D341Med (cell line): ENCODE data around the gene ALX3.
"Not testable (repeated sequence)": the region's sequence is repeated elsewhere in the genome, so short reads cannot be mapped to it uniquely, and the experiment has no call there.

ENCODE experiments used
- DNase-seq: peaks from one replicate; pipeline ENCODE4 v3.0.0; 2012; ENCODE audit warnings: low spot score

ALX3 gene

GRCh38 chr1:110047463-110047862 is 23.0 kb downstream of the ALX3 start:
- DNase-seq: no peak

GRCh38 chr1:110043016-110043415 is 27.5 kb downstream of the ALX3 start:
- no peak for DNase-seq

GRCh38 chr1:110040548-110040947 is 29.9 kb downstream of the ALX3 start:
- no peak for DNase-seq

GRCh38 chr1:110039641-110040040 is 30.8 kb downstream of the ALX3 start:
- no peak for DNase-seq

- no peak for DNase-seq
These were observed 32.2 kb downstream of the ALX3 start for GRCh38 chr1:110038271-110038670.

GRCh38 chr1:110035236-110035752 is 35.2 kb downstream of the ALX3 start:
- no peak for DNase-seq

GRCh38 chr1:110034451-110035235 is 35.8 kb downstream of the ALX3 start, which contains the start of gene STRIP1:
TSS of gene STRIP1 (plus strand) at chr1:110034624. CDS start at chr1:110034638, 14 bp downstream.
- DNase-seq: peak; percentile 91

- no peak for DNase-seq
These were observed 36.4 kb downstream of the ALX3 start for GRCh38 chr1:110034040-110034450.

GRCh38 chr1:110033421-110033820 is 37.1 kb downstream of the ALX3 start:
- DNase-seq: no peak

- DNase-seq: no peak
These were observed 38.1 kb downstream of the ALX3 start for GRCh38 chr1:110032327-110032726.

GRCh38 chr1:110030687-110031086 is 39.8 kb downstream of the ALX3 start:
- DNase-seq: not testable (repeated sequence)

- no peak for DNase-seq
These were observed 45.9 kb downstream of the ALX3 start for GRCh38 chr1:110024613-110025012.

- DNase-seq: no peak
These were observed 49.2 kb downstream of the ALX3 start for GRCh38 chr1:110021285-110021684.

GRCh38 chr1:110019770-110020169 is 50.7 kb downstream of the ALX3 start:
- no peak for DNase-seq

GRCh38 chr1:110018396-110018795 is 52.1 kb downstream of the ALX3 start:
- no peak for DNase-seq

GRCh38 chr1:110017792-110018191 is 52.7 kb downstream of the ALX3 start:
- DNase-seq: no peak

GRCh38 chr1:110012100-110012780 is 58.2 kb downstream of the ALX3 start:
- DNase-seq: no peak

GRCh38 chr1:110011527-110012041 is 58.9 kb downstream of the ALX3 start:
- DNase-seq: peak; percentile 53
